DMS114 treated with DMSO at 0.1 percent for 48 hours (cell line): Measurements from ENCODE around the gene PSEN2.
"Not testable (repeated sequence)": the region's sequence is repeated elsewhere in the genome, so short reads cannot be mapped to it uniquely, and the experiment has no call there.

Experiments used
- DNase-seq: peaks from one replicate; lab custom pipeline; 2025; ENCODE audit not compliant: unreplicated experiment; lab: John Stamatoyannopoulos, UW

Gene PSEN2

DNA sequence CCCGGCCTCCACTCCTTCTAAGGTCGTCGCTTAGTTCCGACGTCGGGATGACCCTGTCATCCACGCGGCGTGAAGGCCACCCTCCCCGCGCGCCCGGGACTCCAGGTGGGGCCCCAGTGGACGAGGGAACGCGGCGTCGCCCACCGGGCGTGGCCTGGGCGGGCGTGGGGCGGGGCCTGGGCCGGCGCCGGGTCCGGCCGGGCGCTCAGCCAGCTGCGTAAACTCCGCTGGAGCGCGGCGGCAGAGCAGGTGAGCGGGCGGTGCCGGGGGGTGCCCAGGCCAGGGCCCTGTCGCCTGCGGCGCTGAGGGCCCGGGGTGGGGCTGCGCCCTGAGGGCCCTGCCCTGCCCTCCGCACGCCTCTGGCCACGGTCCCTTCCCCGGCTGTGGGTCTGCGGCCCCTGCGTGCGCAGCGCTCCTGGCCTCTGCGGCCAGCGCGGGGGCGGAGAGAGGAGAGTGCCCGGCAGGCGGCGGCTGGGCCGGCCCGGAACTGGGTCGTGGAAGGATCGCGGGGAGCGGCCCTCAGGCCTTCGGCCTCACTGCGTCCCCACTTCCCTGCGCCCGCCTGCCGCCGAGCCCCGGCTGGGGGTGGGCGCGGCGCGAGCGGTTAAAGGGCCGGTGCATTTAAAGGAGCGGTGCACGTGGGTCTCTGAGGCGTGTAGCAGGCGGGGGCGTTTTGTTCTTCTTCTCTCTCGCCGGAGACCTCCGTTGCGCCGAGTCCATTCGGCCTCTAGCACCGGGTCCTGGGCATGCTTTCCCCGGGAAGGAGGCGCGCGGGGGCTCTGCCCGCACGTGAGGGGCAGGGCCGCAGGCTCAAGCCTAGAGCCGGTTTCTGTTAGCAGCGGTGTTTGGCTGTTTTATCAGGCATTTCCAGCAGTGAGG is at the start of gene PSEN2:
TSS of gene PSEN2 (plus strand) at position 216 of the 879 bp plus-strand sequence. CDS start 11,292 bp downstream, outside the sequence.
- DNase-seq = no peak

DNA sequence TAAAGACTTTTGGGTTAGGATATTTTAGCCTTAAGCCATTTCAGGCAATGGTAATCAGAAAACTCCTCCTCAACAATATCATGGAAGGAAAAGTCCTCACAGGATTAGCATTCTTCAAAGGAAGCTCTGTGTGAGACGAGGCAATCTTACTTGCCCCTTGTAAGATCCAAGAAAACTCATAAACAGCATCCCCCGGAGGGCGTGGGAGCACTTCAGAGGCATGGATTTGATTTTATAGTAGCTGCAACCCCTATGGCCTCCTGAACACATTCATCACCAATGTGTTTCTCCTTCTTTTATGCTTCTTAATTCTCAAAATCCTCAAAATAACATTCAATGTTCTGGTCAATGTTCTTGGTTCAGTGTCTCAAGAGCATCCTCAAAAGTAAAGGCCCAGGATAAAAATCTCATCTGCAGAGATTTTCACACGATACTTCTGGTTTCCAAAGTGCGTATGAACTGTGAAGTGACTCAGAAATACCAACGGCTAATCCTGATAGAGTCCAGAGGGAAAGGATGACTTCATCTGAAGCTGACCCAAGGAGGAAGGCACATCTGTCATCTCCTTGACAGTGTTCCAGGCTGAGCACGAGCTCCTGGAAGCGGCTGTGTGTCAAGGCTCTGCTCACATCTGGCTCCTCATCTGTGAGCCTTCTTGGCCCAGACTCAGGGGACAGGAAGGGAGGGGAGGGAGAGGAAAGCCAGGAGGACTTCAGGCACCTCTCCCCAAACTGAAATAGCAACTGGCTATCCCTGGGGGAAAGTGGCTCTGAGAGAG is 49.3 kb upstream of the PSEN2 start:
- DNase-seq = no peak

DNA sequence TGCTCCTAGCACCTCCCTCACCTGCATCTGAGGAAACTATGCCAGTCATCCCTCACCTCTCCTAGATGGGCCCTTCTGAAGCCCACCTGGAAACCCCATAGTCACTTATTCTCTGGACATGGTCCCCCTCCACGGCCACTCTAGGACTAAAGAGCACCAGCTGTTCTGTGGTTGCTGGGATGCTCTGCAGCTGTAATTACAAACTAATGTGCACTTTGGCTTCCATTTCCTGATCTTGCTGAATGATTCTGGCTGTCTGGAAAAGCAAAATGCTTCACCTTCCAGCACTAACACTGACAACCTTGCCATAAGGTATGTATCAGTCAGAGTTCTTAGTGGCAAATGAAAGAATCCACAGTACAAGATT is 48.7 kb upstream of the PSEN2 start:
- DNase-seq = no peak

DNA sequence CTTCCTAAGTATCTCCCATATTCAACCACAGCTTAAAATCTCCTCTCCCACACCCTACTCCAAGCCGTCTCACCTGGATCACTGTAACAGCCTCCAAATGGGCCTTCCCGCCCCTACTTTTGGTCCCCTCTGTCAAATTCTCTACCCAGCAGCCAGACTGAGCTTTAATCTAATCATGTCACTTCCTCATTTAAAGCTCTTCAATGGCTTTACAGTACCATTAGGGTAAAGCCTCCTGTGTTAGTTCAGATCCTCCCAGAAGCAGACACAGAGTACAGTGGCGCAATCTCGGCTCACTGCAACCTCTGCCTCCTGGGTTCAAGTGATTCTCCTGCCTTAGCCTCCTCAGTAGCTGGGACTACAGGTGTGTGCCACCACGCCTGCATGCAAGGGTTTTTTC is 46.8 kb upstream of the PSEN2 start:
- DNase-seq = no peak

DNA sequence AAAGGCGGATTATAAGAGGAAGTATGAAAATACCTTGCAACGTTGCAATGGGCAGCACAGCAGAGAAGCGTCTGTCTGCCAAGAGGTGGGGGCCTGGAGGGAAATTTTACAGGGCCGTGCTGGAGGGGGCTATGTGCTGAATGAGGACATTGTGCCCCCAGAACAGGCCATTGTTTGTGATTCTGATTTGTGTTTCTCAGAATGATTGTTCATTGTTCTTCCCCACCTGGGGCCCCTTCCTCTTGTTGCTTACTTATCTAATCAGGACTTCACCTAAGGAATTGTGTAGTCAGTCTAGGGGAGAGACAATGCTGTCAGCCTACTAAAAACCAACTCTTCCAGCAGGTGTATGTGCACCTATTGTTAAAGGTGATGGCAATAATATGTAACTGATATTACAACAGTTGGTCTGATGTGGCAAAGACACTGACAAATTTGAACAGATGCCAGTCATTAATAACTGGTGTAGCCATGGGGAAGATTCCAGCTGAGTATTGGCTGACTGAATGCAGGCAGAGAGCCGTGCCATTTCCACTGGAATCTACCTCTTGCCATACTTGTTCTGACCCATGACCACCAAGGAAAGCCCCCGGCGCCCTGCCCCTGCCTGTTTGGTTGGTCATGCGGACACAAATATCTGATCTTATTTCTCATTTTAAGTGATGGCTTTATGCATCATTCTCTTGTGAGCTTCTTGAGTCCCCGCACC is 45.2 kb upstream of the PSEN2 start:
- no peak for DNase-seq

DNA sequence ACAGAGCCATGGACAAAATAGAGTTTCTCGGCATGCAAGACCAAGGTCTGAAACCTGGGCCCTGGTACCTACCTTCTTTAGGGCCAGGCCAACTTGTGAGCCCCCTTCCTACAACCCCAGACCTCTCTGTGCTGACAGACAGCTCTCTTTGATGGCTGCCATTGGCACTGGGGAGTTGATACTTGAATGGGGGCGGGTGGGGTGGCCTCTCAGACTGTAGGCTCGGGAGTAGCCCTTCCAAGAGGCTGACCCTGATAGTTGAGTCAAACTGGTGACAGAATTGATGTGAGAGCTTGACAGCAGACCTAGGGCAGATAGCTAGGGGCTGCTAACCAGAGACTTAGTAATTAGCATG is 44.7 kb upstream of the PSEN2 start:
- no peak for DNase-seq

DNA sequence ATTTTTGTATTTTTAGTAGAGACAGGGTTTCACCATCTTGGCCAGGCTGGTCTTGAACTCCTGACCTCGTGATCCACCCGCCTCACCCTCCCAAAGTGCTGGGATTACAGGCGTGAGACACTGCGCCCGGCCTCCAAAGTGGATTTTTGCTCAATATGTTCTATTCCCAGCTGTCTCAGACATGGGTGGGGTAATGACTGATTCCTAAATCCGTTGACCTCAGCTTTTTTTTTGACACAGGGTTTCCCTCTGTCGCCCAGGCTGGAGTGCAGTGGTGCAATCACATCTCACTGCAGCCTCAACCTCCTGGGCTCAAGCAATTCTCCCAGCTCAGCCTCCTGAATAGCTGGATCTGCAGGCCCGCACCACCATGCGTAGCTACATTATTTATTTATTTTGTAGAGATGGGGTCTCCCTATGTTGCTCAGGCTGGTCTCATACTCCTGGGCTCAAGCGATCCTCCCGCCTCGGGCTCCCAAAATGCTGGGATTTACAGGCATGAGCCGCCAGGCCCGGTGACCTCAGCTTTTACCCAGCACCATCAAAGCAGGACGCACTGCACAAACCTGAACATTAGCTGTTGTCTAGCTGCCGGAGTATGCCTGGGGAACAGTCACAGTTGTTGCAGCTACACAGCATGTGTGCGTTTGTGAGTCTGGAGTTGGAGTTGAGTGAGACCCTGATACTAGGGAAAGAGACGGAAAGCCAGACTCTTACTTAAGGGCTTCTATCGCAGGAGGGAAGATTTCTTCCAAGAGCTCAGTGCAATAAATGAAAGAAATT is 43.7 kb upstream of the PSEN2 start:
- DNase-seq = no peak

DNA sequence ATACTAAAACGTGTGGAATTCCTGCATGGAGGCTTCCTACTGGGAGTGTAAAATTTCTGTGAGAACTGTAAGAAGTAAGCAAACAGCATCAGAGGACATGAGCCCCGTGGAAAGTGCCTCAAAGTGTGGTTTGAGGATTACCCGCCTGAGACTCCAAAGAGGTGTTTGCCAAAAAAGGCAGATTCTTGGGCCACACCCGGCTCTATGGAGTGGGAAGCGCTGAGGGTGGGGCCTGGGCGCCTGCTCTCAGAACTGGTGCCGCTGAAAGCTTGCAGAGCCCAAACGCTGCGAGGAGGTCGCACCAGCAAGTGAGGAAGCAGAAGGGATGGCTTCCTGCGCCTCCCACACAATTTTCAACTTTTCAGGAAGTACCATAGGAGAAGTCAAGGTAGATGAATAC is 43.0 kb upstream of the PSEN2 start:
- DNase-seq = no peak

DNA sequence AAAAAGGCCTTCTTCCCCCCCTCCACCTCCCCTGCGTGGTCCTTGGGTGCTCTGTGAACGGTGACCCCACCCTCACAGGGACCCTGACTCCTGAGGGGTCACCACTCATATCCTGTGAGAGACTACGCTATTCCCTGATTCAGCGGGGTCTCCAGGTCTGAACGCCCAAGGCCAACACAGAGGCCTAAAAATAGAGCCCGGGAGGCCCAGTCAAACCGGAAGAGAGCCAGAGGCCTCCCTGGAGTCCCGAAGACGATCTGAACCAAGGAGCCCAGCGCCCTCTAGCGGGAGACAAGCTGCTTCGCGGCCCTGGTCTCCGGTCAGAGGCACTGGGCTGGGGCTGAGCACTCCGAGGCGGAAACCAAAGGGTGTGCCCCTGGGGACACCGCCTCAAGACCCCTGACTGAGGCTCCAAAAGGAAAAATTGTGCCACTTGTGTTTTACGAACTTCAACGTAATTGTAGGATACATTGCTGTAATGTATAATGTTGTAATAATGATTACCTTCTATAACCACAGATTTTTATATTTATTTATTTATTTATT is 42.4 kb upstream of the PSEN2 start:
- peak; percentile 74 for DNase-seq

DNA sequence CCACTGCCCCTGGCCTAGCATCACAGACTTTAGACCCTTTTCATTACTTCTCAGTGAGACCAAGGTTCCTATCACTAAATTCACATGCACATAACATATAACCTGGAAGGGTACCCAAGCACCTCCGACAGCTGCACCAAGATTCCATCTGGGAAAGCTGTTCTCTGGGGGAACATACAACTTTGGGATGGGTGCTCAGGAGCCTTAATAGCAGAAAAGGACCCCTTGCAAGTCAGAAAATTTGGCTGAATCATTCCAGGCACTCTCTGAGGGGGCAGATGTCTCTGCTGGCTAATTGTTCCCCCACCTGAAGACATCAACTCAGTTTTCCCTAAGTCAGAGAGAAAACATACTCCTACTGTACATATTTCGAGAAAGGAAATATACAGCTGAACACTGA is 41.3 kb upstream of the PSEN2 start:
- DNase-seq = no peak

DNA sequence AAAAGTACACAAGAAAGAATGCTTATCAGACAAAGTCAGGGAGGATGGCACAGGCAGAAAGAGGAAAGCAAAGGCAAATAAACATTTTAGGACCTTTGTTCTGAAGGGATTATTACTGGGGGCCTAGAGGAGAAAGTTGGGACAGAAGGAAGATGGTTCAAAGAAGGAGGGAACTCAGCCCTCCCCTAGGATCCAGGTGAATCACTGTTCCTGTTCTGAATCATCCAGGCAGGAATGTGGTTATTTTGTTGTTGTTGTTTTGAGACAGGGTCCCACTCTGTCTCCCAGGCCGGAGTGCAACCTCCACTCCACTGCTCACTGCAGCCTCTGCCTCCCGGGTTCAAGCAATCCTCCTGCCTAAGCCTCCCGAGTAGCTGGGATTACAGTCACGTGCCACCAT is 38.5 kb upstream of the PSEN2 start:
- DNase-seq = no peak

DNA sequence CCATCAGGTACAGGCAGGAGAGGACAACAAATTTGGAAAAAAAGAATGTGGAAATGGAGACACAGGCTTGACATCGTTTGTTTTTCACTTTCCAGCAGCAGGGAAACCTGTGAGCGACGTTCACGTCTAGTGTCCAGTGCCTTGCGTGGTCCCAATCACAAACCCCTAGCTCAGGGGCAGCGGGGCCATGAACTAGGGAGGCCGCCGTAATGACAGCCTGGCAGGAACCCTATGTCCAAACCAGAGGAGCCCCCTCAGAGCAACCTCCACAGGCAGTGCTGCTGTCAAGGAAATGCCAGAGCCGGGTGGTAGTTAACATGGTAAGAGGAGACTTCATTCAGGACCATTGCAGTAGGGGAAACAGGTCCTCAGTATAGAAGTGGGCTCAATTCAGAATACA is 37.8 kb upstream of the PSEN2 start:
- no peak for DNase-seq

DNA sequence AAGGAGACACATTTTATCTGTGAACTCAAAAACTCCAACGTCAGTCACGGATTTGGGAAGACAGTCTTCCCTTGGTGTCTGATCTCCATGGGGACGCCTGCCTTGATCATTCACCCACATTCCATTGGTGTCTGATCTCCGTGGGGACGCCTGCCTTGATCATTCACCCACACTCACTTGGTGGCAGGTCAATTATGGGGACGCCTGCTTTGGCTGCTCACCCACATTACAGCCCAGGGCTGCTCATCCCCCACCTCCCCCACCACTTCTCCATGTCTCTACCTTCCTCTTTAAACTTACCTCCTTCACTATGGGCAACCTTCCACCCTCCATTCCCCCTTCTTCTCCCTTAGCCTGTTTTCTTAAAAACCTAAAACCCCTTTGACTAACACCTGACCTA is 36.2 kb upstream of the PSEN2 start:
- DNase-seq = not testable (repeated sequence)

DNA sequence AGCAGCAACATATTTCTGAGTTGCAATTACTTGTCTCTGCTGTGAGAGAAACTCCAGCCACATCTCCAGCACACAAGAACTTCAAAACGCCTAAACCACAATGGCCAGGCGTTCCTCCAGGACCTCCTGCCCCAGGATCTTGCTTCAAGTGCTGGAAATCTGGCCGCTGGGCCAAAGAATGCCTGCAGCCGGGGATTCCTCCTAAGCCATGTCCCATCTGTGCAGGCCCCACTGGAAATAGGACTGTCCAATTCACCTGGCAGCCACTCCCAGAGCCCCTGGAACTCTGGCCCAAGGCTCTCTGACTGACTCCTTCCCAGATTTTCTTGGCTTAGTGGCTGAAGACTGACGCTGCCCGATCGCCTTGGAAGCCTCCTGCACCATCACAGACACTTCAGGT is 35.0 kb upstream of the PSEN2 start:
- DNase-seq = not testable (repeated sequence)

DNA sequence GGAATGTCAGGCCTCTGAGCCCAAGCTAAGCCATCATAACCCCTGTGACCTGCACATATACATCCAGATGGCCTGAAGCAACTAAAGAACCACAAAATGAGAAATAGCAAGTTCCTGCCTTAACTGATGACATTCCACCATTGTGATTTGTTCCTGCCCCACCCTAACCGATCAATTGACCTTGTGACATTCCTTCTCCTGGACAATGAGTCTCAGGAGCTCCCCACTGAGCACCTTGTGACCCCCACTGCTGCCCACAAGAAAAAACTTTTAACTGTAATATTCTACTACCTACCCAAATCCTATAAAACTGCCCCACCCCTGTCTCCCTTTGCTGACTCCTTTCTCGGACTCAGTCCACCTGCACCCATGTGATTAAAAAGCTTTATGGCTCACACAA is 32.5 kb upstream of the PSEN2 start:
- not testable (repeated sequence) for DNase-seq

DNA sequence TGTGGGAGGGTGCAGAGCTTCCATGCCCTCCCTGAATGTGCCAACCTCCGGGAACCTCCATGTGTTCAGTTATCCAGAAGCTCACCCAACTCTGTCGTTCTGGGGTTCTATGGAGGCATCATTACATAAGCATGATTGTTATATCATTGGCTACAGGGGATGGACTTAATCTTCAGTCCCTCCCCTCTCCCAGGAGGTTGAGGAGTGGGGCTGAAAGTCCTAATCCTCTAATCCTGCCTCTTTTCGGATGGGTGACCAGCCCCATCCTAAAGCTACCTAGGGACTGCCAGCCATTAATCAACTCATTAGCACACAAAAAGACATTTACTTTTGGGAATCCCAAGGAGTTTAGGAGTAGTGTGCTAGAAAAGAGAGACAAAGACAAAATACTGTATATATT is 32.0 kb upstream of the PSEN2 start:
- DNase-seq = no peak

DNA sequence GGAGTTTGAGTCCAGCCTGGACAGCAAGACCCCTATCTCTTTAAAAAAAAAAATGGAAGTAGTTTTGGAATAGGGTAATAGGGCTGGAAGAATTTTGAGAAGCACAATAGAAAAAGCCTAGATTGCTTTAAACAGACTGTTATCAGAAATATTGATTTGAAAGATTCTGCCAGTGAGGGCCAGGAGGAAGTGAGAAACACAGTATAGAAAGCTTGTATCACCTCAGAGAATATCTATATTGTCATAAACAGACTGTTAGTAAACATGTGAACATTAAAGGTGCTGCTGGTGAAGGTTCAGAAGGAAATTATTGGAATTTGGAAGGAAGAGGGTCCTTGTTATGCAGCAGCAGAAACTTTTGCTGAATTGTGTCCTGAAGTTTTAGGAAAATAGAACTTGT is 24.8 kb upstream of the PSEN2 start:
- DNase-seq = no peak

DNA sequence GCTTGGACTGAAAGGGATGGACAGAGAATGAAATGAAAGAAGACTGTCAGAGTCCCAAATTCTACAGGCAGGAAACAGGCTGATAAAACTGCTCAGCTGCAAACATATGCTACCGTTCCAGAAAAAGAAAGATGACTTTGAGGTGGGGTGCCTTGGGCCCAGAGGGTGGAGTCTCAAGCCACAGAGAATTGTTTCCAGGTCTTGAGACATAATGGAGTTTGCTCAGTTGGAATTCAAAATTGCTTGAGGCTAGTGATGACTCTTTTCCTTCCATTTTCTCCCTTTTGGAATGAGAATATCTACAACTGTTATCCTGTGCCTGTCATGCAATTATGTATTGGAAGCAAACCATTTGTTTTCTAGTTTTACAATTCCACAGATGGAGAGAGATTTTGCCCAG is 23.6 kb upstream of the PSEN2 start:
- no peak for DNase-seq

DNA sequence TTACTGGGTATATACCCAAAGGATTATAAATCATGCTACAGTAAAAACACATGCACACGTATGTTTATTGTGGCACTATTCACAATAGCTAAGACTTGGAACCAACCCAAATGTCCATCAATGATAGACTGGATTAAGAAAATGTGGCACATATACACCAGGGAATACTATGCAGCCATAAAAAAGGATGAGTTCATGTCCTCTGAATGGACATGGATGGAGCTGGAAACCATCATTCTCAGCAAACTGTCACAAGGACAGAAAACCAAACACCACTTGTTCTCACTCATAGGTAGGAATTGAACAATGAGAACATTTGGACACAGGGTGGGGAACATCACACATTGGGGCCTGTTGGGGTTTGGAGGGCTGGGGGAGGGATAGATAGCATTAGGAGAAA is 15.9 kb upstream of the PSEN2 start:
- DNase-seq = not testable (repeated sequence)

DNA sequence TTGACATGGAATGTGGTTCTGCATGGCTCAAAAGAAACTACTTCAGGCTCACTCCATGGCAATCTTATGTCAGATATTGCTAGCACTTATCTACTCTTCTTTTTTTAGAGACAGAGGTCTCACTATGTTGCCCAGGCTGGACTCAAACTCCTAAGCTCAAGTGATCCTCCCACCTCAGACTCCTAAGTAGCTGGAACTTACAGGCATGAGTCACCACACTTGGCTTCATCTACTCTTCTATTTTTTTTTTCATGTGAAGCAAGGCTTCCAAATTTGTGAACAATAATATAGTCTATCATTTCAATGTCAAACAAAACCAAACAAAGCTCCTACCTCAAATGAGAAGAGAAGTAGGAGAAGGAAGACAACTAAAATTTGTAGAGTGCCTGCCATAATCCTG is 7.5 kb upstream of the PSEN2 start:
- DNase-seq = no peak

DNA sequence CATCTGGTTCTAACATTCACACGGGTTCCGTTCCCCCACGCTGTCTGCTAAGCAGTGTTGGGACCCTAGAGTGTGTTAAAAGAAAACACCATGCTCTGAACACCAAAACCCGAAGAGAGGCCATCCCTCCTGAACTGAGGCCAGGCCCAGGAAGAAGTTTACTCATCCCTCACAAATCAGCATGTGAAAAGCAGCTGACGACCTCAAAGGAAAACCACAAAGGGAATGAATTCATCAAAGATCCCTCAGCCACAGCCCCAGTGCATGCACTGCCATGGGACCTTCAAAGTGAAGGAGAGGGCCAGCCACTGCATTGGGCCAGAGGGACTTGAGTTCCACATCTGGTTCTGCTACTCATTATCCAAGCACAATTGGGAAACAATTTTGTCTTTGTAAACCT is 7.0 kb upstream of the PSEN2 start:
- DNase-seq = no peak
